A549 (cell line): ENCODE results near the gene CFAP410. TPM values are rescaled to one million over a fixed set of nuclear protein-coding genes. Genes with fewer than 3 reads are reported as not detected.

Experiments used
- ATAC-seq, 2 experiments: fragments of 200-7000 bp in 1 of 2; fragments of >200 bp in 1 of 2; cut with Nextera tagmentation in 1 of 2; cut with Tn5 transposase in 1 of 2; 3 replicates each; pipeline versions ENCODE4 v1.8.0 to v1.9.1; 2018 to 2020; ENCODE audit warnings: mild to moderate bottlenecking in 1 of 2, moderate library complexity in 1 of 2
- CTCF ChIA-PET: fragments of 300-600 bp; sonication (Branson Sonifier 250); formaldehyde crosslinking; extraction: SDS; loops from one replicate; lab custom pipeline; 2021; ENCODE audit warnings: antibody characterized with exemption, inconsistent platforms; lab: Yijun Ruan, JAX
- POLR2A ChIA-PET: fragments of 350-600 bp; formaldehyde crosslinking; extraction: SDS; loops from one replicate; lab custom pipeline; 2021; ENCODE audit warnings: antibody characterized with exemption, inconsistent platforms; lab: Yijun Ruan, JAX
- DNase-seq, 2 experiments: peaks; one replicate each; pipeline versions ENCODE4 v3.0.0 to v3.0.0-alpha.2; 2011 to 2016; ENCODE audit warnings: low read depth in 1 of 2, low spot score in 1 of 2
- FAIRE-seq: peaks from 2 replicates; lab custom pipeline; 2011; peaks lifted over from hg19 to GRCh38; lab: Jason Lieb, UNC
- H3K27ac ChIP-seq, 2 experiments: fragments of >200 bp; sonication (Bioruptor Twin); formaldehyde crosslinking; 3 replicates each; pipeline ENCODE4 v1.5.1; 2016 to 2017
- H3K4me1 ChIP-seq: fragments of >200 bp; sonication (Bioruptor Twin); formaldehyde crosslinking; 3 replicates; pipeline ENCODE4 v1.6.1; 2016
- H3K4me2 ChIP-seq: fragments of >200 bp; sonication (Bioruptor Twin); formaldehyde crosslinking; 3 replicates; pipeline ENCODE4 v1.6.1; 2016
- H3K4me3 ChIP-seq: fragments of >200 bp; sonication (Bioruptor Twin); formaldehyde crosslinking; 3 replicates; pipeline ENCODE4 v1.5.1; 2016
- H3K9me3 ChIP-seq: fragments of >200 bp; sonication (Bioruptor Twin); formaldehyde crosslinking; 3 replicates; pipeline ENCODE4 v1.6.1; 2016
- BHLHE40 ChIP-seq: IDR thresholded peaks from 2 replicates; pipeline ENCODE4 v1.6.1; 2012; ENCODE audit warnings: low read depth, low read length, inconsistent platforms
- CEBPB ChIP-seq, 2 experiments: fragments of >200 bp in 1 of 2; sonication (Bioruptor Twin) in 1 of 2; formaldehyde crosslinking in 1 of 2; IDR thresholded peaks; 2 replicates each; pipeline ENCODE4 v1.6.1; 2012 to 2016
- E2F6 ChIP-seq: IDR thresholded peaks from 2 replicates; pipeline ENCODE4 v1.6.1; 2012; ENCODE audit warnings: low read depth, borderline replicate concordance
- EHMT2 ChIP-seq: fragments of 200-600 bp; sonication (generic); IDR thresholded peaks from 2 replicates; pipeline ENCODE4 v1.6.1; 2016; ENCODE audit warnings: antibody characterized with exemption, low read depth, mild to moderate bottlenecking, moderate library complexity
- ELK1 ChIP-seq: fragments of 150-350 bp; IDR thresholded peaks from 2 replicates; pipeline ENCODE4 v1.6.1; 2014; ENCODE audit warnings: low read depth, mild to moderate bottlenecking, low read length
- ESRRA ChIP-seq: fragments of 150-350 bp; IDR thresholded peaks from 2 replicates; pipeline ENCODE4 v1.6.1; 2014; ENCODE audit warnings: mild to moderate bottlenecking, low read length, borderline replicate concordance
- FOSL2 ChIP-seq, 2 experiments: fragments of 450-650 bp in 1 of 2; fragments of >200 bp in 1 of 2; sonication (Bioruptor Twin) in 1 of 2; formaldehyde crosslinking; IDR thresholded peaks; 2 replicates each; pipeline versions ENCODE4 v1.5.0 to v1.6.1; 2016 to 2020; ENCODE audit warnings: mild to moderate bottlenecking in 1 of 2, moderate library complexity in 1 of 2
- HEYL ChIP-seq: fragments of 250-450 bp; sonication (Bioruptor Pico); IDR thresholded peaks from 2 replicates; pipeline ENCODE4 v1.8.0; 2021; ENCODE audit warnings: mild to moderate bottlenecking, moderate library complexity
- HOXA7 ChIP-seq: fragments of 250-450 bp; sonication (Bioruptor Pico); IDR thresholded peaks from 2 replicates; pipeline ENCODE4 v1.5.0; 2020; ENCODE audit warnings: mild to moderate bottlenecking, moderate library complexity
- HOXB13 ChIP-seq: fragments of 250-450 bp; sonication (Bioruptor Pico); IDR thresholded peaks from 2 replicates; pipeline ENCODE4 v1.5.0; 2020; ENCODE audit warnings: low read depth, mild to moderate bottlenecking, moderate library complexity
- HOXB5 ChIP-seq: fragments of 250-450 bp; sonication (Bioruptor Pico); IDR thresholded peaks from 2 replicates; pipeline ENCODE4 v1.5.0; 2020; ENCODE audit warnings: mild to moderate bottlenecking, moderate library complexity
- JUN ChIP-seq, 2 experiments: fragments of >200 bp; sonication (Bioruptor Twin); formaldehyde crosslinking; IDR thresholded peaks; 2 replicates in 1 of 2; 3 replicates in 1 of 2; pipeline ENCODE4 v1.6.1; 2016 to 2017
- NFE2L2 ChIP-seq: fragments of 150-350 bp; conservative IDR thresholded peaks from 2 replicates; pipeline ENCODE4 v1.6.1; 2014; ENCODE audit warnings: low read length
- PHF8 ChIP-seq: fragments of 200-600 bp; sonication (generic); IDR thresholded peaks from 2 replicates; pipeline ENCODE4 v1.6.1; 2016; ENCODE audit warnings: low read depth, mild to moderate bottlenecking, antibody characterized with exemption, moderate library complexity, borderline replicate concordance
- RCOR1 ChIP-seq: fragments of 150-350 bp; IDR thresholded peaks from 2 replicates; pipeline ENCODE4 v1.6.1; 2014; ENCODE audit warnings: antibody characterized with exemption, low read length, low read depth
- SMC3 ChIP-seq: fragments of >200 bp; sonication (Bioruptor Twin); formaldehyde crosslinking; IDR thresholded peaks from 3 replicates; pipeline ENCODE4 v1.6.1; 2018; ENCODE audit warnings: inconsistent platforms
- SREBF2 ChIP-seq: fragments of 450-650 bp; IDR thresholded peaks from 2 replicates; pipeline ENCODE4 v1.6.1; 2014; ENCODE audit warnings: mild to moderate bottlenecking, moderate library complexity
- TFCP2L1 ChIP-seq: fragments of 250-450 bp; sonication (Bioruptor Pico); IDR thresholded peaks from 2 replicates; pipeline ENCODE4 v1.5.0; 2021; ENCODE audit warnings: mild to moderate bottlenecking
- TP53 ChIP-seq: fragments of 250-450 bp; sonication (Bioruptor Pico); IDR thresholded peaks from 2 replicates; pipeline ENCODE4 v1.5.0; 2021; ENCODE audit warnings: mild to moderate bottlenecking, moderate library complexity
- USF2 ChIP-seq: fragments of 450-650 bp; IDR thresholded peaks from 2 replicates; pipeline ENCODE4 v1.6.1; 2014; ENCODE audit warnings: antibody characterized with exemption
- ZC3H11A ChIP-seq: fragments of 450-650 bp; IDR thresholded peaks from 2 replicates; pipeline ENCODE4 v1.6.1; 2014; ENCODE audit warnings: antibody characterized with exemption, mild to moderate bottlenecking
- ZFP36 ChIP-seq: fragments of 450-650 bp; IDR thresholded peaks from 2 replicates; pipeline ENCODE4 v1.6.1; 2014; ENCODE audit warnings: borderline replicate concordance; ENCODE audit not compliant: partially characterized antibody
- WGBS: methylation state at CpG from one replicate; pipeline ENCODE4 v1.1.6; 2017; ENCODE audit errors: missing lambda C conversion rate; 5-methylcytosine and 5-hydroxymethylcytosine counted together
- polyA plus RNA-seq, 4 experiments: library from polyadenylated mRNA; depleted of rRNA in 3 of 4; stranded (reverse); fragments of >200 nt; fragmentation: RNase III in 1 of 4; extraction: RNeasy Plus Mini Kit Qiagen cat#74134 plus additional on column Dnase treatment in 1 of 4; gene quantifications; 2 replicates in 3 of 4; 3 replicates in 1 of 4; pipeline ENCODE4 v1.2.3, GENCODE V29; 2011 to 2017
- TF ChIP-seq, protein P1 (sequence below): fragments of 250-450 bp; sonication (Bioruptor Pico); IDR thresholded peaks from 2 replicates; pipeline ENCODE4 v1.5.0; 2020; ENCODE audit warnings: low read depth, mild to moderate bottlenecking, moderate library complexity
- TF ChIP-seq, protein P2 (sequence below): fragments of >200 bp; sonication (Bioruptor Twin); formaldehyde crosslinking; IDR thresholded peaks from 3 replicates; pipeline ENCODE4 v1.5.1; 2016

Gene CFAP410
- polyA plus RNA-seq, 2 of the 4 experiments (the other 2 are of a cell fraction): 3.2 to 7.1 TPM

DNA sequence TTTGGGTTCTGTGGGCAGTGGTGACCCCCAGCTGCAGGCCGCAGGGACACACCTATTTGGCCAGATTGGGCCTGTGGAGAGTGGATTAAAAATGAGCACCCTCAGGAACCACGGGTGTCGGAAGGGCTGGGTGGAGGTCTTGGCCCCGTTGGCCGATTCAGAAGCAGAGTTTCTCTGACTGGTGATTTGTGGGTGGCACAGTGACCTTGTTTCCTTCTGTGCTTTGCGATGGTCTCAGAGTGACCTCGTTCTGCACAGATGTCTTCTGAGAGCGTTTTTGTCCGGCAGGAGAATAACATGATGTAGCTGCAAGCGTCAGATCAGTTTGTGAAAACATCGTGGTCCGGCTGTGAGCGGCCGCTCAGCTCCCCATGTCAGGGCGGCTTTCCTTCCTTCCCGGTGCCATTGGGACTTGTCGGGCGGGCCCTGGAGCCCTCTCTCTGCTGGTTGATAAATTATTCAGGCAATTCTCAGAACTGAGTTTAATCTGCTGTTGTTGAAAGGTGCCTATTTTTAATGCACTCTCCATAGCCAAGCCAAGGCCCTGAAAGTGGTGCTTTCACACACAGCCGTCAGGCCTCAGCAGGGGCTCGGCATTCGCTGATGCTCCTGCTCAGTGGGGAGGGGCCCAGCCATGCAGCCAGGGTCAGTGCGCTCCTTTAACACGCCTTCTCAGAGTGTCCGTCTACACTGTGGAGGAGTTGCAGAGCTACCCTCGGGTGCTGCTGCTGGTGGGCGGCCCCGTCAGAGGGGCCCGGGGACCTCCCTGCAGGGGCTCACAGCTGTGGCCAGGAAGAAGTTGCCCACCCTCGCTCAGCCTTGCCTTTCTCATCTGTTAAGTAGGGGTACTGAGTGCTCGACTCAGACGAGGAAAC is 41.0 kb upstream of the CFAP410 start:
- TF ChIP-seq ZC3H11A: no peak
- no peak for TF ChIP-seq HEYL (CRISPR knock-in tag)
- no peak for TF ChIP-seq NFE2L2
- no peak for TF ChIP-seq ESRRA
- no peak for TF ChIP-seq BHLHE40
- no peak for TF ChIP-seq FOSL2 (IDR thresholded peaks at IDR 0.05)
- TF ChIP-seq FOSL2 (CRISPR knock-in tag; IDR thresholded peaks at IDR 0.05): no peak
- TF ChIP-seq HOXA7 (CRISPR knock-in tag): no peak
- TF ChIP-seq HOXB5 (CRISPR knock-in tag): no peak
- TF ChIP-seq TFCP2L1 (CRISPR knock-in tag): no peak
- TF ChIP-seq USF2: no peak
- TF ChIP-seq ZFP36: no peak
- no peak for TF ChIP-seq SREBF2
- TF ChIP-seq, protein P1, sequence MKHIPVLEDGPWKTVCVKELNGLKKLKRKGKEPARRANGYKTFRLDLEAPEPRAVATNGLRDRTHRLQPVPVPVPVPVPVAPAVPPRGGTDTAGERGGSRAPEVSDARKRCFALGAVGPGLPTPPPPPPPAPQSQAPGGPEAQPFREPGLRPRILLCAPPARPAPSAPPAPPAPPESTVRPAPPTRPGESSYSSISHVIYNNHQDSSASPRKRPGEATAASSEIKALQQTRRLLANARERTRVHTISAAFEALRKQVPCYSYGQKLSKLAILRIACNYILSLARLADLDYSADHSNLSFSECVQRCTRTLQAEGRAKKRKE (CRISPR knock-in tag): no peak
- TF ChIP-seq TP53 (CRISPR knock-in tag): no peak
- no peak for TF ChIP-seq PHF8
- no peak for TF ChIP-seq JUN (IDR thresholded peaks at IDR 0.05)
- no peak for TF ChIP-seq ELK1
- TF ChIP-seq HOXB13 (CRISPR knock-in tag): no peak
- no peak for TF ChIP-seq CEBPB (IDR thresholded peaks at IDR 0.05)

DNA sequence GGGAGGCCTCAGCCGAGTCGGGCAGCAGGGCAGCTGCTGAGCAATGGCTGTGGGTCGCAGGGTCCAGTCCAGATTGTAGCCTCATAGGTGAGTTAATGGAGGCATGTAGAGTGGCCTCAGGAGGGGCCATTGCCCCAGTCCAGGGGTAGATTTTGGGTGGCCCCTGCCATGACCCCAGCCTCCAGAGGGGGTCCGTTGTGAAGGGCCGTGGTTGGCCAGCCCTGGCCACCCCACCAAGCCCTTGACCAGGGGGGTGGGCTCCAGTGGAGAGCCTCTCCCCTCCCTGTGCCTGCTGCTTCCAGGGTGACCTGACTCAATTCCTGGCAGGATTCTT is 40.3 kb upstream of the CFAP410 start:
- H3K4me1 ChIP-seq: no peaks in the 10 kb centered on the region
- no peak overlapping the region for H3K4me2 ChIP-seq
- ATAC-seq (no peak), FAIRE-seq (no peak), DNase-seq (no peak)
- no peak for TF ChIP-seq CEBPB (IDR thresholded peaks at IDR 0.05)
- no peak for TF ChIP-seq ZFP36
- TF ChIP-seq EHMT2: no peak
- TF ChIP-seq, protein P2, sequence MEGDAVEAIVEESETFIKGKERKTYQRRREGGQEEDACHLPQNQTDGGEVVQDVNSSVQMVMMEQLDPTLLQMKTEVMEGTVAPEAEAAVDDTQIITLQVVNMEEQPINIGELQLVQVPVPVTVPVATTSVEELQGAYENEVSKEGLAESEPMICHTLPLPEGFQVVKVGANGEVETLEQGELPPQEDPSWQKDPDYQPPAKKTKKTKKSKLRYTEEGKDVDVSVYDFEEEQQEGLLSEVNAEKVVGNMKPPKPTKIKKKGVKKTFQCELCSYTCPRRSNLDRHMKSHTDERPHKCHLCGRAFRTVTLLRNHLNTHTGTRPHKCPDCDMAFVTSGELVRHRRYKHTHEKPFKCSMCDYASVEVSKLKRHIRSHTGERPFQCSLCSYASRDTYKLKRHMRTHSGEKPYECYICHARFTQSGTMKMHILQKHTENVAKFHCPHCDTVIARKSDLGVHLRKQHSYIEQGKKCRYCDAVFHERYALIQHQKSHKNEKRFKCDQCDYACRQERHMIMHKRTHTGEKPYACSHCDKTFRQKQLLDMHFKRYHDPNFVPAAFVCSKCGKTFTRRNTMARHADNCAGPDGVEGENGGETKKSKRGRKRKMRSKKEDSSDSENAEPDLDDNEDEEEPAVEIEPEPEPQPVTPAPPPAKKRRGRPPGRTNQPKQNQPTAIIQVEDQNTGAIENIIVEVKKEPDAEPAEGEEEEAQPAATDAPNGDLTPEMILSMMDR: no peak
- TF ChIP-seq E2F6: no peak
- TF ChIP-seq TFCP2L1 (CRISPR knock-in tag): no peak
- no peak for TF ChIP-seq SMC3
- no peak for TF ChIP-seq RCOR1
- WGBS: 22% methylated on average over 5 of the region's 5 CpGs
- ChIA-PET POLR2A (no interaction called here), CTCF (no interaction called here)
- H3K9me3 ChIP-seq: 0 out of 3 replicates have a peak, but pooled peaks cover 3% of the 10 kb centered on the region
- H3K4me3 ChIP-seq: no peak overlapping the region
- H3K27ac ChIP-seq: no peak overlapping the region

More for the DNA sequence above, 41.0 kb upstream of the CFAP410 start:
- CTCF ChIA-PET: no interaction called here
- no peak overlapping the region for H3K4me3 ChIP-seq
- POLR2A ChIA-PET: no interaction called here
- WGBS: 55% methylated on average over 20 of the region's 31 CpGs
- DNase-seq (no peak), ATAC-seq (no peak), FAIRE-seq (no peak)
- no peaks in the 10 kb centered on the region for H3K4me1 ChIP-seq
- 0 out of 3 replicates have a peak, but pooled peaks cover 3% of the 10 kb centered on the region for H3K9me3 ChIP-seq
- no peak overlapping the region for H3K27ac ChIP-seq
- no peak overlapping the region for H3K4me2 ChIP-seq
